Measurements from ENCODE around the gene CDC42SE1.

GRCh38 chr1:151005729-151006319, 53.6 kb downstream of the CDC42SE1 start:
- TF ChIP-seq POLR2AphosphoS5 (IDR thresholded peaks at IDR 0.05; ENCODE audit: borderline replicate concordance, low read depth, low read length) (no peak), EZH2 (IDR thresholded peaks at IDR 0.05) (no peak), FOXP2 (optimal IDR thresholded peaks at IDR 0.05; ENCODE audit: control extremely low read depth, extremely low read length, insufficient read depth) (no peak)
